ENCODE results near the gene ITIH1.

Gene ITIH1

GRCh38 chr3:52789746-52790040 lies 12.3 kb downstream of the ITIH1 start:
- no peak for DNase-seq (ENCODE audit: low spot score)

DNA sequence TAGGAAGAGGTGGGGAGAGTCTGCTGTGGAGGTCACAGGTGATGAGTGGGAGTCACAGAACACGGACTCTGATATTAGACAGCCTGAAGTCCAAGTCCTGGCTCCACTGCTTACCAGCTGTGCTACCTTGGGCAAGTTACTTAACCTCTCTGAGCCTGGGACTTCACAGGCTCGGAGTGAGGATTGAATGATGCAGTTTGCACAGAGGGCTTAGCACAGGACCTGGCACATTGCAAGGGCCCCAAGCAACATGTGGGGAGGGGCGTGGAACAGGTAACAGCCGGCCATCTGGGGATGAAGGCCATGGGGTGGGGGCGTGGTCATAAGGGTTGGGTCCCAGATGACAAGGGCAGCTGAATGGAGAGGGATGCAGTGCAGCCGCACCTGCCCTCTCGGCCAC lies 12.9 kb downstream of the ITIH1 start:
- DNase-seq (ENCODE audit: low spot score): no peak

GRCh38 chr3:52790741-52791140 lies 13.3 kb downstream of the ITIH1 start:
- DNase-seq (ENCODE audit: low spot score): no peak

DNA sequence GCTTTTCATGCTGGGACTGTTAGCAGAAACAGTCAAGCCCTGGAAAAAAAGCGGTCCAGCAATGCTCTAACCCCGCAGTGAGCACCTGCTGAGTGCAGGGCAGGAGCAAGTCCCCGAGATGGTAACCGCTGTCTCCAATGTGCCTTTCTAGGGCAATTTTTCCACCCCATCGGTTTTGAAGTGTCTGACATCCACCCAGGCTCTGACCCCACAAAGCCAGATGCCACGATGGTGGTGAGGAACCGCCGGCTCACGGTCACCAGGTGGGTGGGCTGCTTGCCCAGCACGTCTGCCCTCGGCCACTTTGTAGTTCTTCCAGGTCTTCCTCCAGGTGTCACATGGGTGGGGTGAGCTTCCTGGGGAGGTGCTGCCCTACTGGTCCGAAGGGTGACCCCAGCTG lies 14.0 kb downstream of the ITIH1 start:
- no peak for DNase-seq (ENCODE audit: low spot score)

GRCh38 chr3:52791928-52792327 lies 14.5 kb downstream of the ITIH1 start:
- DNase-seq (ENCODE audit: low spot score): no peak

DNA sequence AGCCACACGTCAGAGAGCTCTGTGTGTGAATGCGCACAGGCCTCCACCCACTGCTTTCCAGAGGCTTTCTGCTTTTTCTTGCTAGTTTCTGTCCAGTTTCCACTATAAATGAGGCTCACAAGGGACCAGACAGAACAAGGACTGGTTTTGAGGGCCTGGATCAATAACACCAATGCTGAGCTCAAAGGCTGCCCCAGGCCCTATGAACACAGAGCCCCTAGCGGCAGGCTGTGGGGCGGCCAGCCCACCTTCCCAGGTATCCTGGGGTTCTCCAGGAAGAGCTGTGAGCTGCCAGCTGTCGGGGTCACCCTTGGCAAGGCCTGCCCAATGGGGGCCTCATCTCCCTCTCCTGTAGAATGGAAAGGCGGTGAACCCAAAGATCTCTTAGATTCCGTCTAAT lies 15.0 kb downstream of the ITIH1 start:
- DNase-seq (ENCODE audit: low spot score): no peak

DNA sequence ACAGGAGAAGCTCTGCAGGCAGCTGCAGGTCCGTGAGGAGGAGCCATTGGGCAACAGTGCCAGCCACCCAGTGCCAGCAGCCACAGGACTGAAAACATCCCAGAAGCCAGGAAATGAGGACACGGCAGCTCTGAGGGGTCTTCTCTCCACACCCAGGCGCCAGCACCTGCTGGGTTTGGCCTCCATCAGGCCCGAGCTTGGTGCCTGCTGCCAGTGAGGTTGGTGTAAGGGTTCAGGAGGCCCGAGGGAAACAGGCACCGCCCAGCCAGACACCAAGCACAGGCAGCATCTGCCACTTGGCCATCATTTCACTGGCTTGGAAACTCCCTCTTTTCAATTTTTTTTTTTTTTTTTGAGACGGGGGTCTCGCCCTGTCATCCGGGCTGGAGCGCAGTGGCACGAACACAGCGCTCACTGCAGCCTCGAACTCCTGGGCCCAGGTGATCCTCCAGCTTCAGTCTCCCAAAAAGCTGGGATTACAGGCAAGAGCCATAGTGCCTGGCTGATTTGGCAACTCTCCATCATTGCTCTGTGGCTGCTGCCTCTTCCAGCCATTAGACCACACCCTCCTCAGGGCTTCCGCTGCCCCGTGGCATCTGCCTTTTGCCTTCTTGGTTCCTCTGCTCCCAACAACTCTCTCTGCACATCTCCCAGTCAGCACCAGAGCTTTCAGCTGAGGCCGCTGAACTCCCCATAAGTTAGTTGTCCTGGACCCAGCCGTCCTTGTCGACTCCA lies 15.7 kb downstream of the ITIH1 start:
- no peak for DNase-seq (ENCODE audit: low spot score)

DNA sequence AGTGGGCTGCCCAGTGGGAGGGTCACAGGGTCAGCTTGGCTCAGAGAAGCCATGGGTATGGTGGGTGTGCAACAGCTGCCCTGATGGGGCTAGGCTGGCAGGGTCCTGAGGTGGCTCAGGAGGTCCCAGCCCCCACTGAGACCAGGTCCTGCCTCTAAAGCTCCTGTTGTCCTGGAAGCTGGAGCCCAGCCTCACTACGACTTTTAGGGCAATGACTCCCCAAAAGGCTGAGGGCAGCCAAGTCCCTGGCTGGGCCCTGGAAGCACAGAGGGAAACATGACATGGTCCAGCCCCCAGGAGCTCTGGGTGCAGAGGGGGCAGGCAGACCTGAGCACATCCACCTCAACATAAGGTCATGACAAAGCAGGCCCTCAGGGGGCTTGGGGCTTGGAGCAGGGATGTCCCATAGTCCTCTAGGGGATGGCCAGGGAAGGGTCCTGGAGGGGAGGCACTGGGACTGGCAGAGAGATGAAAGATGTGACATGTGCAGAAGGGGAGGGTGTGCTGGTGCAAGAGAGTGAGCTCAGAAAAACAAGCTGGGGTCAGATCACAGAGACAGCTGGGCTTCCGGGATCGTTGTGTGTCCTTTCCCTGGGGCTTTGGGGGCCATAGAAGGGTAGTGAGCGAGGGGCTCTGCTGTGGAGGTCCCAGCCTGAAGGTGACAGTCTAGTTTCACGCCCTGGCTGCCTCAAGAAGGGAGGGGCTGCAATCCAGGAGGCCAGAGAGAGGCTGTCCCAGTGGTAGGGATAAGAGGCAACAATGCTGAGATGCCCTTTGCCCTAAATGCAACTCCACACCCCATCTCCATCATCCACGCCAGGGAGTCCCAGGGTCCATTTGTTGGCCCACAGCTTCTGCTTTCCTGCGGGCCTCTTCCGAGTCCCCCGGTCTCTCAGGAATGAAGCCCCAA lies 16.6 kb downstream of the ITIH1 start:
- DNase-seq (ENCODE audit: low spot score): no peak

GRCh38 chr3:52794612-52795099 lies 17.3 kb downstream of the ITIH1 start, which contains the start of gene ITIH3:
Gene ITIH3 (plus strand): TSS chr3:52794796. CDS start chr3:52794804, 8 bp downstream.
- DNase-seq (ENCODE audit: low spot score): no peak

- DNase-seq (ENCODE audit: low spot score): no peak
Observed at GRCh38 chr3:52795298-52795900, 18.0 kb downstream of the ITIH1 start.

GRCh38 chr3:52796411-52796810 lies 19.0 kb downstream of the ITIH1 start:
- no peak for DNase-seq (ENCODE audit: low spot score)

- DNase-seq (ENCODE audit: low spot score): no peak
Observed at GRCh38 chr3:52798376-52798977, 21.1 kb downstream of the ITIH1 start.

GRCh38 chr3:52798978-52799476 lies 21.6 kb downstream of the ITIH1 start:
- DNase-seq (ENCODE audit: low spot score): no peak

DNA sequence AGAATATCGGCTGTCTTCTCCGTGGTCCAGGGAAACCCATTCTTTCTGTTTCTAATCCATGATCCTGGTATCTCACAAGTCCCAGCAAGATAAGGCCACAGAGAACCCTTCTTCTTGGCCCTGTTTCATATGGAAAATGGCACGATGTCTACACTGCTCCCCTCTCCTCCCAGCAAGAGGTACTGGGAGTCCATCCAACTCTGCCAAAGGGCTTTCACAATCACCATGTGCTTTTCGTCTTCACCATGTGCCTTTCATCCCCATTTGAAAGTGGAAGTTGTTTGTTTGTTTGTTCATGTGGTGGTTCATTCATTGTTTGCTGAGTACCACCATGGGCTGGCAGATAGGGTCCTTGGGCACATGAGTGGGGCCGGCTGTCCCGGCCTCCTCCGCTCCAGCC lies 22.7 kb downstream of the ITIH1 start:
- no peak for DNase-seq (ENCODE audit: low spot score)

- no peak for DNase-seq (ENCODE audit: low spot score)
Observed at GRCh38 chr3:52801839-52802238, 24.4 kb downstream of the ITIH1 start.

DNA sequence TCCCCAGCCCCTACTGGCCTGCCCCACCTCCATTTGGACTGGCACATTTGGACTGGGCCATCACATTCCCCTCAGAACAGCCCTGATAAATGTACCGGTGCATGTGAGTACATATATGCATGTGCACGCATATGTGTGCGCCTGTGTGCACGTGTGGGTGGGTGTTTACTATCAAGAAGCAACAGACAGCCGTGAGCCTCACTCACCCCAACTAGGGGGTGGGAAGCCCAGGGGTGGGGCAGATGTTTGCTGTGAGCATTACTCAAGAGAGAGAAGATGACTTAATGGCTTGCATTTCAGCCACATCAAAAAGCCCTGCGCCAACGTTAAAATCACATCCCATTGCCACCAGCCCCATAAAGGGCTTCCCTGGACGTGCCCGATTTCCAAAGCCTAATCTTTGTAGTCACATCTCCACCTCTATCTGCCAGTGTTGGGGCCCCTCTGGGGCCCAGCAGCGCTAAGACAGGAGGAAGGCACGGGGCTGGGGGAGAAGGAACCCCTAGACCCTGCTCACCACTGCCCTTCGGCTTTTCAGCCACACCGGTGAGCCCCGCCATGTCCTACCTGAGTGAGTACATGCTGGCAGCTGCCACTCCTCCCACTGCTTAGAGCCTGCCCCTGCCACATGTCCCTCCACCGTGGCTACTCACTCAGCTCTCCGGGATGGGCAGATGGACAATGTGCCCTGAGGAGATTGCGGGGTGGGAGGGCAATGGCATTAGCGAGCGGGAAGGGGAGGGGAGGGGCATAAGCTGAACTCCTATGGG lies 28.1 kb downstream of the ITIH1 start:
- DNase-seq (ENCODE audit: low spot score): no peak

- no peak for DNase-seq (ENCODE audit: low spot score)
Observed at GRCh38 chr3:52809149-52809548, 31.8 kb downstream of the ITIH1 start.

DNA sequence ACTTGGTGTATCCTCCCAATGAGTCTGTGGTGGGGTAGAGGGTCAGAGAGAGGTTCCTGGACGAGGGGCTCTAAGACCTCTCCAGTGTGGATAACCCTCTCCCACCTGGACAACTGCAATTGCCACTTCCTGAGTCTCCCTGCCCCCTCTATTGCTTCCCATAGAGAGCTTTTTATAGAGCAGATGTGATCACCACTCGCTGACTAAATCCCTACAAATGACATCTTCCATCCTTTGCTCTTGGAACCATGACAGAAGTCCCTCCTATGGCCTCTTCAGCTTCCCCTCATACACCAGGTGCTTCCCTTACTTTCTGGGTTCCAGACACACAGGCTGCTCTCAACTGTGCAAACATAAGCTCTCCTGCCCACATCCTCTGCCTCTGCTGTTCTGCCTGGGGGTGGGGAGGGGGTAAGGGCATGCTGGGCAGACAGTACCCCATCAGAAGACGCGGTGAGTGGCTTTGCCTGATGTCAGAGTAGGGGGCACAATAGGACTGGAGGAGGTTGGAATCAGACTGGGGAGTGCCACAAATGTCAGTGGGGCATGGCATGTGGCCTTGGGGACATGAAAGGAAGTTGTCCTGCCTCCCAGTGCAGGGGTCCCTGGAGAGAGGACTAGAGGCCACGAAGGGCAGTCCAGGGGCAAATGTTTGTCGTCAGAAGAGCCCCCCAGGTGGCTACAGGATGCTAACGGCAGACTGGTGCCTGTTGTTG lies 32.4 kb downstream of the ITIH1 start:
- no peak for DNase-seq (ENCODE audit: low spot score)

DNA sequence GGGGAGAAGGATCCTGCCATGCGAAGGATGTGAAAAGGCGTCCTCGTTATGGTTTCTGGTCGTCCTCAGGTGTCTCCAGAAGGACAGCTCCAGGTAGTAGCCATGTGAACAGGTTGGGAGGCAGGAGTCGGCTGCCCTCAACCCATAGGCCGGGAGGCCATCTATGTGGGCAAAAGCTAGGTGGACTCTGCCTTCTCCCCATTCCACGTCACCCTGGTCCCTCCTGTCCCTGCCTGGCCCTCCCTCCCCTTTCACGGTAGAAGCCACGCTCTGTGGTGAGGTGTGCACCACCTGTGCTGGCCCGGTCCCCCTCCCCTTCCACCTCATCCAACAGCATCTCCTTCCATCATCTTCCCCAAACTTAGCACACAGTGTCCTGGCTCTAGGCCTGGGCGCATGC lies 33.5 kb downstream of the ITIH1 start:
- DNase-seq (ENCODE audit: low spot score): no peak

- no peak for DNase-seq (ENCODE audit: low spot score)
Observed at GRCh38 chr3:52811452-52812011, 34.1 kb downstream of the ITIH1 start.

Measured in RKO (cell line).